Activated T-helper 2 cell treated with anti-CD3 and anti-CD28 coated beads, Interferon-gamma antibody, Interleukin-2, Interleukin-4, amounts not matched to agents 10 μg/mL and 5 μg/mL and 100 μg/mL, durations not matched to agents 14 hours and 24 hours and 36 hours (primary cell): ENCODE results near the gene TAAR9. TPM values are rescaled to one million over a fixed set of nuclear protein-coding genes. Genes with fewer than 3 reads are reported as not detected.

Experiments used
- DNase-seq: peaks from one replicate; pipeline ENCODE4 v3.0.0; 2021; ENCODE audit warnings: low spot score
- H3K27ac Mint-ChIP-seq: one replicate; pipeline ENCODE4 v1.8.0; 2021; ENCODE audit warnings: mixed read lengths
- H3K27me3 Mint-ChIP-seq: one replicate; pipeline ENCODE4 v1.8.0; 2021; ENCODE audit warnings: low read depth, mixed read lengths
- H3K36me3 Mint-ChIP-seq: one replicate; pipeline ENCODE4 v1.8.0; 2021; ENCODE audit warnings: low read depth, mixed read lengths
- H3K4me1 Mint-ChIP-seq: one replicate; pipeline ENCODE4 v1.8.0; 2021; ENCODE audit warnings: low read depth, mixed read lengths
- H3K4me3 Mint-ChIP-seq: one replicate; pipeline ENCODE4 v1.8.0; 2021; ENCODE audit warnings: low read depth, mild to moderate bottlenecking, moderate library complexity, mixed read lengths
- H3K9me3 Mint-ChIP-seq: one replicate; pipeline ENCODE4 v1.8.0; 2021; ENCODE audit warnings: mixed read lengths
- intact Hi-C: fragments of 100-400 bp; cut with micrococcal nuclease; formaldehyde crosslinking; loops from one replicate; pipeline ENCODE4 v1.15.1; 2023
- total RNA-seq: library from RNA; stranded (reverse); gene quantifications from 2 replicates; pipeline ENCODE4 v1.2.3, GENCODE V29; 2022

Gene TAAR9
- total RNA-seq, 1 donor from 2014 or later: not detected

DNA sequence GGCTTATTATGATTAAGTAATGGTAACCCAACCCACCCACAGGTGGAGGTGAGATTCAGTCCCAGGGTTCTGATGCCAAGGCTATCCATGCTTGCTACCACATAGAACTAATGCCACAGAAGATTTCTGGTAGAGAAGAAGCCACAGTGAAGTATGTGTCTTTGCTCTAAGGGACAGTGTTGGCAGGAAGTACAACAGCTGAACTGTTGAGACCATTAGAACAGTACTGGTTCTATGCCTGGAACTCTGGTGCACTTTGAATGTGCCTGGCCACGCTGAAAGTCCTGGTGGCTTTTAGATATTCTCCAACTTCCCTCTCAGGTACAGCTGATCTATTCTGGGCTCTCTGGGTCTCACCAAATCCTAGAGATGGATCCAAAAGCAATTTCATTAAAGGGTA lies 32.9 kb upstream of the TAAR9 start:
- H3K36me3 Mint-ChIP-seq: peaks cover 20% of the 10 kb centered on the region
- no peak for DNase-seq
- H3K9me3 Mint-ChIP-seq: no peaks in the 10 kb centered on the region
- intact Hi-C loops: no loop called here
- no peaks in the 10 kb centered on the region for H3K27me3 Mint-ChIP-seq
- no peak overlapping the region for H3K4me3 Mint-ChIP-seq
- peaks cover 5% of the 10 kb centered on the region for H3K4me1 Mint-ChIP-seq
- H3K27ac Mint-ChIP-seq: no peak overlapping the region

DNA sequence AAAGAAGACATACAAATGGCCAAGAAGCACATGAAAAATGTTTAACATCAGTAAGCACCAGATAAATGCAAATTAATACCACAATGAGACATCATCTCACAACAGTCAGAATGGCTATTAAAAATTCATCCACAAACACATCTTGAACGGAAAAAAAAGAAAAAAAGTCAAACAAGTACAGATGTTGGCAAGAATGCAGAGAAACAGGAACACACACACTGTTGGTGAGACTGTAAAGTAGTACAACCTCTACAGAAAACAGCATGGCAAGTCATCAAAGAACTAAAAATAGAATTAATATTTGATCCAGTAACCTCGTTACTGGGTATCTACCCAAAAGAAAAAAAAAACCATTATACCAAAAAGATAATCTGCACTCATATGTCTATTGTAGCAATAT lies 31.6 kb upstream of the TAAR9 start:
- DNase-seq: no peak
- H3K36me3 Mint-ChIP-seq: peaks cover 12% of the 10 kb centered on the region
- H3K4me3 Mint-ChIP-seq: no peak overlapping the region
- intact Hi-C loops: no loop called here
- H3K27me3 Mint-ChIP-seq: no peaks in the 10 kb centered on the region
- H3K9me3 Mint-ChIP-seq: no peaks in the 10 kb centered on the region
- H3K4me1 Mint-ChIP-seq: peaks cover 12% of the 10 kb centered on the region
- H3K27ac Mint-ChIP-seq: no peak overlapping the region

DNA sequence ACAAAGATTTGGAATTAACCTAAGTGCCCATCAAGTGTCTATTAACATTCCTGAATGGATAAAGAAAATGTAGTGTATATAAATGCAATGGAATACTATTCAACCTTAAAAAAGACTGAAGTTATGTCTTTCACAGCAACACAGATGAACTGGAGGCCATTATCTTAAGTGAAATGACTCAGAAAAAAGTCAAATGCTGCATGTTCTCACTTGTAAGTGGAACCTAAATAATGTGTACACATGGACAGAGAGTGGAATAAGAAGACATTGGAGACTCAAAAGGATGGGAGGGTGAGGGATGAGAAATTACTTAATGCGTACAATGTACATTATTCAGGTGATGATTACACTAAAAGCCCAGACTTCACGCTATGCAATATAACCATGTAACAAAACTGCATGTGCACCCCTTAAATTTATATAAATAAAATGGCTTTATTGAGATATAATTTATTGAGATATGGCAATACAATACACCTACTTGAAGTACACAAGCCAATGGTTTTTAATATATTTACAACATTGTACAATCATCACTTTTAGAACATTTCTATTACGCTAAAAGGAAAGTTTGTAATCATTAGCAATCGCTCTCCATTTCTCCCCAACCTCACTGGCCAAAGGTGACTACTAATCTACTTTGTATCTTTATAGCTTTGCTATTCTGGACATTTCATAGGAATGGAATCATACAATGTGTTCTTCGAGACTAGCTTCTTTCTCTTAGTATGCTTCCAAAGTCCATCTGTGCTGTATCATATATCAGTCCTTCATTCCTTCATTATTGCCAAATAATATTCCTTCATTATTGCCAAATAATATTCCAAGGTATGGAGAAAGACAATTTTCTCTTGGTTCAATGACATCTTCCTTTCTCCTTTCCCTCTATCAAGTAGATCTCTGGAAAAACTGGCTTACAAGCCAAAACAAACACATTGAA lies 30.9 kb upstream of the TAAR9 start:
- no peak overlapping the region for H3K27ac Mint-ChIP-seq
- peaks cover 7% of the 10 kb centered on the region for H3K36me3 Mint-ChIP-seq
- H3K4me3 Mint-ChIP-seq: no peak overlapping the region
- H3K4me1 Mint-ChIP-seq: peaks cover 17% of the 10 kb centered on the region
- no peak for DNase-seq
- H3K27me3 Mint-ChIP-seq: no peaks in the 10 kb centered on the region
- intact Hi-C loops: no loop called here
- H3K9me3 Mint-ChIP-seq: no peaks in the 10 kb centered on the region

- no peak overlapping the region for H3K27ac Mint-ChIP-seq
- intact Hi-C loops: no loop called here
- H3K4me3 Mint-ChIP-seq: no peak overlapping the region
- H3K27me3 Mint-ChIP-seq: peaks cover 14% of the 10 kb centered on the region
- H3K4me1 Mint-ChIP-seq: peaks cover 26% of the 10 kb centered on the region
- no peak for DNase-seq
- peaks cover 7% of the 10 kb centered on the region for H3K36me3 Mint-ChIP-seq
- H3K9me3 Mint-ChIP-seq: no peaks in the 10 kb centered on the region
These were observed 26.8 kb upstream of the TAAR9 start for GRCh38 chr6:132511210-132511830.

GRCh38 chr6:132511831-132512220 lies 26.3 kb upstream of the TAAR9 start:
- no peak for DNase-seq
- no peaks in the 10 kb centered on the region for H3K9me3 Mint-ChIP-seq
- H3K4me3 Mint-ChIP-seq: peak overlapping the region; percentile 86
- H3K36me3 Mint-ChIP-seq: peaks cover 7% of the 10 kb centered on the region
- H3K4me1 Mint-ChIP-seq: peaks cover 24% of the 10 kb centered on the region
- H3K27ac Mint-ChIP-seq: no peak overlapping the region
- H3K27me3 Mint-ChIP-seq: peaks cover 19% of the 10 kb centered on the region
- intact Hi-C loops: loop anchor here (1.0 kb wide), 1 partner anchor 302 kb away; the partner anchor contains the start of gene RPS12

GRCh38 chr6:132512342-132512637 lies 25.8 kb upstream of the TAAR9 start:
- H3K4me1 Mint-ChIP-seq: peaks cover 24% of the 10 kb centered on the region
- intact Hi-C loops: loop anchor here (1.0 kb wide), 1 partner anchor 302 kb away; the partner anchor contains the start of gene RPS12

DNA sequence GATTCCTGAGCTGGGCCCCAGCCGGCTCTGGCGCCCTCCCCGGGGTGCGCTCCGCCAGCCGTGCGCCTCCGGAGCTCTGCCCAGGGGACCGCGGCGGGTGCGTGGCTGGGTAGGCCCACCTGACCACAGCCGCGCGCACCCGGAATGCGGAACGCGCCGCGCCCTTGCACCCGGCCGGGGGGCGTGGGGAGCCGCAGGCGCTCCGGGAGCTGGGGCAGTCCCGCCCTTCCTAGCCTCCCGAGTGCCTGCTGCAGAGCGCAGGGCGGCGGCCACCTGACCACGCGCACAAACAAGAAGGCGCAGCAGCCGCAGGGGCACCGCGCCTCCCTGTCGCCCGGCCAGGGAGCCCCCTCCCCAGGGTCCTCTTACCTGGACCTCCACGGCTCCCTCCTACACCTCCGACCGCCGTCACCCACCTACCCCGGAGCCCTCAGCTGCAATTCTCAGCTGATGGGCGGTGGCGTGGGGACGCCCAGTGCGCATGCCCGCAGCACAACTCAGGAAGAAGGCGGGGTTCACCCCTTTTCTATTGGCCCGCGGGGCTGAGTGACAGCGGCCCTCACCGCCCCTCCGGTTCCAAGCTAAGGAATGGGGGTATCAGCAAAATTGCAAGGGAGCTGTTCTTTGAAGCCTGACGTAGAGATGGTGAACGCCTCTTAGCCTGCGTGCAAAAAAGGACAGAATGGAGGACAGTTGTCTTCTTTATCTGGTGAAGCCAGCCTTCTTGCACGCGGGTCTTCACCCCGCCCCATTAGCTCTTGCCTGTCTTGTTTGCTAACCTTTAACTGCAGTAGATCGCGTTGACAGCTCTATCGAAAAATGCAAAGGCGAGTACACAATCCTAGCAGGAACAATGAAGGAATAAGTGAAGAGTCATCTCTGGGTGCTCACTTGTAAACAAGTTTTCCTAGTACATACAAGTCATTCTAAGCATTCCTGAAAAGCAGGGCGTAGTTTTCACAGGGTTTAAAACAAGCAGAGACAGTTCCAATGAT lies 25.1 kb upstream of the TAAR9 start, which contains the start of gene STX7:
TSS of gene STX7 (minus strand) at position 479 of the 995 bp plus-strand sequence. CDS start 9,586 bp downstream, outside the sequence.
- intact Hi-C loops: loop anchor here (1.0 kb wide), 2 partner anchors 234 to 301 kb away; partner anchors contain the start of gene RPS12
- H3K9me3 Mint-ChIP-seq: no peaks in the 10 kb centered on the region
- H3K4me1 Mint-ChIP-seq: peaks cover 24% of the 10 kb centered on the region
- peaks cover 21% of the 10 kb centered on the region for H3K27me3 Mint-ChIP-seq
- peaks cover 3% of the 10 kb centered on the region for H3K36me3 Mint-ChIP-seq
- DNase-seq: peak; percentile 83
- peak within 1 kb of the TSS; percentile 88 for H3K27ac Mint-ChIP-seq
- H3K4me3 Mint-ChIP-seq: peak within 1 kb of the TSS; percentile 97

More at GRCh38 chr6:132512342-132512637, 25.8 kb upstream of the TAAR9 start:
- no peak for DNase-seq
- Mint-ChIP-seq H3K4me3 (peak overlapping the region; percentile 86), H3K27ac (no peak overlapping the region), H3K9me3 (no peaks in the 10 kb centered on the region), H3K36me3 (peaks cover 7% of the 10 kb centered on the region), H3K27me3 (peaks cover 20% of the 10 kb centered on the region)

DNA sequence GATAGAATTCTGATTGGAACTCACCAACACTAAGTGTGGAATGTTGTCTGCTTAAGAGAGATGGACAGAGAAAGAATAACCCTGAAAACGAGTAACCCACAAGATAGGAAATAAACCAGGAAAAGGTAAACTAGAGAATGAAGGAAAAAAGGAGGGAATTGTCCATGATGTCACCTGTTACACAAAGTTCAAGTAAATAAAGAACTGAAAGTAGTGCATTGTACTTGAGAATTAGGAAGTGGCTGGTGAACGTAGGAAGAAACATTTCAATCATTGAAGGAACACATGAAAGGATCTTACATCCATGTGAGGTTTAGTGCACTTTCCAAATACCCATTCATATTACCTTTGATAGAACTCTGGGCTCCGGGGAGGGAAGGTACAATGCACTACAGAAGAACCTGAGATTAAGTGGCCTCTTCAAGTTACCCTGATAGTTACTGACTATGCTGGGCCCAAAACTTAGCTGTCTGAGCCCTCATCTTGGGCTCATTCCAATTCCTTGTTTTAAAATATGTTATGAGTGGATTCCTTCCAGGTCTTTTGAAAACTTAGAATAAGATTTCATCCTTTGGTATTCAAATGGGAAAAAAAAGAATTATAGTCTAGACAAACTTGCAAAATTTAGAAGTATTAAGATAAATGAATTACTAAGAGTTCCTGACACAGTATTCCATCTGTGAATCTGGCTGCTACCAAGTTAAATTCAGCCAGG lies 24.1 kb upstream of the TAAR9 start:
- intact Hi-C loops: loop anchor here (1.0 kb wide), 1 partner anchor 235 kb away; no protein-coding TSS in a partner anchor
- Mint-ChIP-seq H3K4me3 (peak overlapping the region; percentile 97), H3K27ac (no peak overlapping the region)

GRCh38 chr6:132515386-132515785 lies 22.7 kb upstream of the TAAR9 start:
- no peaks in the 10 kb centered on the region for H3K36me3 Mint-ChIP-seq
- peaks cover 37% of the 10 kb centered on the region for H3K27me3 Mint-ChIP-seq
- no peak overlapping the region for H3K27ac Mint-ChIP-seq
- H3K4me1 Mint-ChIP-seq: peaks cover 24% of the 10 kb centered on the region
- no peaks in the 10 kb centered on the region for H3K9me3 Mint-ChIP-seq
- H3K4me3 Mint-ChIP-seq: no peak overlapping the region
- no peak for DNase-seq
- intact Hi-C loops: no loop called here

More for the DNA sequence above, 24.1 kb upstream of the TAAR9 start:
- no peak for DNase-seq
- Mint-ChIP-seq H3K9me3 (no peaks in the 10 kb centered on the region), H3K27me3 (peaks cover 29% of the 10 kb centered on the region), H3K4me1 (peaks cover 24% of the 10 kb centered on the region), H3K36me3 (no peaks in the 10 kb centered on the region)

DNA sequence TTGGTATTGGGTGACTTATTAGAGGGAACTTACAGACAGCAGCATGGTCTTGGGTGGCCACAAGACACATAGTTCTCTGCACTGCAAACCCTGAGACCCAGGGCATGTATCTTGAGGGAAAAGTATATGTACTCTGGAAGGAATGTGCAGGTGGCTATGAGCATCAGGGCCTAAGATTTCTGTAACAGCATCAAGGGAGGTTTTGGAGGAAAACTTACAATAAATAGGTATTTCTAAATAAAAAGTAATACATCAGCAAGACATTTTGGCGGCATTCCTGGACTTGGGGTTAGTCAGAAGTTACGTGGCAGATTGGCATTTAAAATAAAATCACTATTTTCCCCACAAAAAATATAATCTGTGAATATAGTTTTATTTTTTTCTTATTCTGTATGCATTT lies 17.1 kb upstream of the TAAR9 start:
- peaks cover 67% of the 10 kb centered on the region for H3K27me3 Mint-ChIP-seq
- H3K27ac Mint-ChIP-seq: no peak overlapping the region
- no peaks in the 10 kb centered on the region for H3K4me1 Mint-ChIP-seq
- DNase-seq: no peak
- intact Hi-C loops: no loop called here
- H3K4me3 Mint-ChIP-seq: no peak overlapping the region
- no peaks in the 10 kb centered on the region for H3K9me3 Mint-ChIP-seq
- H3K36me3 Mint-ChIP-seq: no peaks in the 10 kb centered on the region

- peaks cover 53% of the 10 kb centered on the region for H3K27me3 Mint-ChIP-seq
- no peak overlapping the region for H3K4me3 Mint-ChIP-seq
- no peak for DNase-seq
- no peaks in the 10 kb centered on the region for H3K9me3 Mint-ChIP-seq
- intact Hi-C loops: loop anchor here (5.0 kb wide), 1 partner anchor 298 kb away; no protein-coding TSS in a partner anchor
- H3K4me1 Mint-ChIP-seq: no peaks in the 10 kb centered on the region
- H3K36me3 Mint-ChIP-seq: no peaks in the 10 kb centered on the region
- H3K27ac Mint-ChIP-seq: no peak overlapping the region
These were observed 13.4 kb upstream of the TAAR9 start for GRCh38 chr6:132524646-132525045.
